ACHN (cell line): ENCODE results near the gene CAMKMT.

Experiments
- DNase-seq: peaks from one replicate; pipeline ENCODE4 v3.0.0-alpha.2; 2015
- in situ Hi-C: cut with HindIII; loops from 2 replicates; pipeline ENCODE4 v1.10.0; 2017; ENCODE audit warnings: low sequenced_read_pairs, low pct_ligation_motif_present, low pct_unique_long_range_greater_than_20kb

Gene CAMKMT

GRCh38 chr2:44655401-44655864 lies 293.7 kb downstream of the CAMKMT start:
- in situ Hi-C loops, result no loop called here
- DNase-seq, result no peak

DNA sequence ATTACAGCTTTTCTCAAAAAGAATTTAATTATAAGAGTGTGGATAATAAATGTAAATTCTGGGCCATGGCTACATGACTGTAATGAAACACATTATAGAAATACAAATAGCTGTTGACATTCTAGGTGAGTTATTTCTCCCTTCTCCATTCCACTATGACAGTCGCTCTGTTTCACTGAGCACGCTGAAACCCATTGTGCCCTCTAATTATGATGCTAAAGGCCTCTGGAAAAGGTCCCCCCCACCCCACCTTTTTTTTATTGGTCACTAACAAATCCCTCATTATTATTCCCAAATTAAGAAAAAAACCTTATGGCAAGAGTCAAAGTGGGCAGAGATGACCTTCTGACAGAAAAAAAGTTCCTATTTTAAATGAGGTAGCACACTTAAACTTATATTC lies 294.7 kb downstream of the CAMKMT start:
- in situ Hi-C loops, result no loop called here
- no peak for DNase-seq

GRCh38 chr2:44663471-44664073 lies 301.8 kb downstream of the CAMKMT start:
- no peak for DNase-seq
- in situ Hi-C loops, result no loop called here

DNA sequence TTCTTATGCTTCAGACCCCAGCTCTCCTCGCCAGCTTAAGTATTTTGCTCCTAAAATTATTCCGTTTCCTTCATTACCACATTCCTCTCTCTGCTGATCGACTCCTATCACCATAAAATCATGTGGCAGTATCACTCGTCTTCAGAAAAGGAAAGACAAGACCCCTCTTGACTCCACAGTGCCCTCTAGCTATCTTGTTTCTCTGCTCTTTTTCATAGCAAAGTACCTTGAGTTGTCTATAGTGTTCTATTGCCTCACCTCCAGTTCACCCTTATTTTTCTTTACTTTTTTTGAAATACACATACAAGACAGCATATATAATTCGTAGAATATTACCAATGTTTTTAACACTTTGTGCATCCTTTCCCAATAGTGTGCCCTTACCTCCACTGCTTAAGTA lies 306.6 kb downstream of the CAMKMT start:
- DNase-seq, result peak; percentile 9
- in situ Hi-C loops, result no loop called here

GRCh38 chr2:44671276-44671675 lies 309.5 kb downstream of the CAMKMT start:
- DNase-seq, result no peak
- in situ Hi-C loops, result no loop called here

DNA sequence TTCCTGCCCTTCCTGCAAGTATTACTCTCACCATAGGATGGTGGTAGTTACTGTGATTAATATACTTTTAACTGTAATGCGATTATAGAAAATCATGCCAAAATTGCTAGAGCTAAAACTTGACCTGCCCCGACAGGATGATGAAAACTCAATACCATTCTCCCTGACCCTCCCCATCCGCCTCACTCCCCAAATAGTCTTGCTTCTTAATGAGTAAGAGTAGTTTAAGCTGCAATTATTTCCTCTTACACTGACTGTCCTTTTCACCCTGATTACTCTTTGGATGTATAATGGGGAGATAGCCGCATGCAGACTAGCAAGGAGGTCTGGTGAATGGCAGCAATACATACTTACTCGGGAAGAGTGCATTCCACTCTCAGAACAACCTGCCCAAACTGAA lies 310.2 kb downstream of the CAMKMT start:
- no peak for DNase-seq
- in situ Hi-C loops, result no loop called here

DNA sequence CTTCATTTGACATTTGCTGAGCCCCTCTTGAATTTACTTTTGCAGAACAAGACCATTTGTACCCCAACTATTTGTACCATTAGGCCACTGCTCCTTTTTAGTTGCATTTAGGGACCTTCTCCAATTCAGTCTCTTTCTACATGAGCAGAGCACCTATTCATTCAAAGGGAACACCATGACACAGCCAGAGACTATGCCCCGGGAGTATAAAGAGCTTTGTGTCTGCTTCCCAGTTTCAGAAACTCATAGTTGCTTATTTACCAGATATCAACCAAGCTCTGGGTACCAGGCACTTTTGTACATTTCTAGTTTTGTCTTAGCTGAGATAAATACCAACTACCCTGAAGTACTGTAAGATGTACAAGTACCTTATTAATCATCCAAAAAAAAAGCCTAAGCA lies 310.7 kb downstream of the CAMKMT start:
- DNase-seq, result no peak
- in situ Hi-C loops, result no loop called here

DNA sequence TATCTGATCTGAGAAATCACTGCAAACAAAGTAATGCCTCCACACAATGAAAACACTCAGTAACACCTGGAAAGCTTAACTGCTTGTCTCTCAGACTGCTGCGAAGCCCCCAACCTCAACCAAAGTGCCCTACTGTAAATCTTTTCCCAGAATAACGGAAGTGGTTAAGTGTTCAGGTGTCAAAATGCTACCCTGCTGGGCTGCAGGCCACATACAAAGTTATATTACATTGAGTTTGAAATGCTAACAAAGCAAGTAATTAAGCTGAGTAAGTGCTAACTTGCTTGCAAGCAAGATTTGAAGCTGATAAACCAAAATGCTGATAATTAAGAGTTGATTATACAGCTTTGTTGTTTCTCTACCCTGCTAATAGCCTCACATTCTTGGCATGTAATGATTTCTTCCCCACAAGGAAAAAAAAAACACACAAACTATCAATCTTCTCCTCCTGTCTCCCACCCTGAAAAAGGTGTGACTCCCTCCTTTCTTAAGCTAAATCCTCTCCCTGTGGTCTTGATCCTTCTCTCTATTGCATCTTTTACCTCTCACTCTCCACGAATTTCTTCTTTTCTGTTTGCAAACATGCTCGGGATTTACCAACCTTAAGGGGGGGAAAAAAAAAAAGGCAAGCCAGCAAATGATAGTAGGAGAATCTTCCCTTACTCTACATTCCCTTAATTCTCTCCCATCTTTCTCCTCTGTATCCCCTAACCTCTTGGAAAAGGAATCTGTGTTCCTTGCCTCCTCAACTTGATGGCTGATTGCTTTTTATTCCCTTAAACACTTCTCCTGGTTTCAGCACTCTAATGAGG lies 312.9 kb downstream of the CAMKMT start:
- no peak for DNase-seq
- in situ Hi-C loops, result no loop called here

- DNase-seq, result no peak
- in situ Hi-C loops, result no loop called here
Observed at GRCh38 chr2:44676379-44676778, 314.6 kb downstream of the CAMKMT start.

GRCh38 chr2:44679584-44679983 lies 317.8 kb downstream of the CAMKMT start:
- DNase-seq, result no peak
- in situ Hi-C loops, result no loop called here

DNA sequence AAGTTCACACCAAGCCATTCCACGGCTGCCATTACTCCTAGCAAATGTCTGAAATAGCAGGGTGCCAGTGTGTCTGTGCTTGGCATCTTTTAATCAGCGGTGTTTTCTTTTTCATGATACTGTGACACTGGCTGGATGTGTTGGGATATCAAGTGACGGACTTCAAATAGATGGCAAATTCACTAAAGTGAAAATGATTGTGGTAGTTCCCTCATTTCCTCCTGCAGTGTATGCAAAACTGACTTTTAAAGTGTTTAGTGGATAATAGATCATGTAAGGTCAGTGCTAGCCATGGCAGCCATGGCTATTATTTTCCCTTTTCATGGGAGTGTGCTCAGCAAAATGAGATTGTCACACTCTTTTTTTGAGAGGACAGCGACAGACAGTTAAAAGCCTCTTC lies 318.2 kb downstream of the CAMKMT start:
- in situ Hi-C loops, result no loop called here
- no peak for DNase-seq

DNA sequence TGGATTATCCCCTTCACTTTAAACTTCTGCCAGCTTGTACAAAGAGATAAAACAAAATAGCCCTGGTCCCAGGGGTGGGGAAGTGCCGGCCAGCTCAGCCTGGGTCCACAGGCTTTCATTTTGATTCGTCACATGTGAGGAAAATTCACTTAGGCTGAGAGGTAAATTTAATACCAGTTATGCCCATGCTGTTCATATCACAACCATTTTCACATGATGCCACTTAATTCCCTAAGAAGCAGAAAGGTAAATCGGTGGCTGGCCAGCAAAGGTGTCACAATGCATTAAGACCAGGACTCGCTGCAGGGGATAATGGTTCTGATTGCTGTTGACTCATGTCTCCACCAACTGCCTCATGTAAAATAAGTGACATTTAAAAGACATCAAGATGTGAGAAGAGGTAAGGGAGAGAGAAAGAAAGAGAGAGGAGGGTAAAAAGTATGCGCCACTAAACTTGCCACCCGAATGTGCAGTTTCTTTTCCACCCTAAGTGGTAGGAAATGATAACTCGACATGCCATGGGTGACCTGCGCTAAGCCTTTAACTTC lies 318.8 kb downstream of the CAMKMT start:
- in situ Hi-C loops, result no loop called here
- DNase-seq, result no peak

DNA sequence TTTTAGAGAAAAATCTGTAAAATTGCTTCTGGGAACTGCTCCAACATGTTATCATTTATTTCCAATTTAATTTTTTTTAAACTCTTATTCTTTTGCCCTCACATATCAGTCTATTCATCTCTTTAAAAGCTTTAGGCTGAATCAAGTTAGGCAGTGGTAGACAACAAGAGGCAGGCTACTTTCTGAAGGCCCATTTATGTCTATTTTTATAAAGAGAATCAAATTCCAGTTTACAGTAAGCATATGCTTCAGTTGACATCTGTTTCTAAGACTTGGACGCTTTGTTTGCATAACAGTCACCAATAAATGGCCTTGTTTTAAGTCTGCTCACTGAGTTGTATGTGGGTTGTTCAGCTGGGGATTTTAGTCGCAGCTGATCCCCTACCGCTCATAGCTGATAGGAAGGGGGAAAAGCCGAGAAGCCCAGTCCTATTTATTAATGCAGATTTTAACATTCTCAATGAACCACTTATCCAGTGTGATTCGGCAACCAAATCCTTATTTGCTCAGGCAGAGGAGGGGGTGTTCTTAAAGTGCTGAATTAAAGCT lies 319.3 kb downstream of the CAMKMT start:
- no peak for DNase-seq
- in situ Hi-C loops, result no loop called here

DNA sequence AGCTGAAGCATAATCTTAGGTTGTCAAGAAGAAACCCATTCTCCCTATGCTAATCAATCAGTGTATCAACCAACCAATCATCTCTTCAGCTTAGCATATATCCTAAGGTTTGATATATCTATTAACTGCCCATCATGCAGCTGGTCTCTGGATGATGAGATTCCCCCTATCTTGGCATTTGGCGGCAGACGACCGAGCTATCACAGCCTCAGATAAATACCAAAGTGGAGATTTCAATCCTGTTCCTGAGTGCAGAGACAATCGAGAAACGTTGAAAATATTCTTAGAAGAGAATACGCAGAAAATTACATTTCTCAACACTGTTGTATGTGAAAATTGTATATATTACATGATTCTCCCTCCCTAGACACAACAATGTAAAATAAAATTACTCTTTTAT lies 320.7 kb downstream of the CAMKMT start:
- in situ Hi-C loops, result no loop called here
- no peak for DNase-seq

GRCh38 chr2:44684559-44684958 lies 322.8 kb downstream of the CAMKMT start:
- DNase-seq, result no peak
- in situ Hi-C loops, result no loop called here

GRCh38 chr2:44686561-44686960 lies 324.8 kb downstream of the CAMKMT start:
- in situ Hi-C loops, result no loop called here
- DNase-seq, result peak; percentile 38

GRCh38 chr2:44687686-44688455 lies 326.1 kb downstream of the CAMKMT start:
- in situ Hi-C loops, result no loop called here
- no peak for DNase-seq

DNA sequence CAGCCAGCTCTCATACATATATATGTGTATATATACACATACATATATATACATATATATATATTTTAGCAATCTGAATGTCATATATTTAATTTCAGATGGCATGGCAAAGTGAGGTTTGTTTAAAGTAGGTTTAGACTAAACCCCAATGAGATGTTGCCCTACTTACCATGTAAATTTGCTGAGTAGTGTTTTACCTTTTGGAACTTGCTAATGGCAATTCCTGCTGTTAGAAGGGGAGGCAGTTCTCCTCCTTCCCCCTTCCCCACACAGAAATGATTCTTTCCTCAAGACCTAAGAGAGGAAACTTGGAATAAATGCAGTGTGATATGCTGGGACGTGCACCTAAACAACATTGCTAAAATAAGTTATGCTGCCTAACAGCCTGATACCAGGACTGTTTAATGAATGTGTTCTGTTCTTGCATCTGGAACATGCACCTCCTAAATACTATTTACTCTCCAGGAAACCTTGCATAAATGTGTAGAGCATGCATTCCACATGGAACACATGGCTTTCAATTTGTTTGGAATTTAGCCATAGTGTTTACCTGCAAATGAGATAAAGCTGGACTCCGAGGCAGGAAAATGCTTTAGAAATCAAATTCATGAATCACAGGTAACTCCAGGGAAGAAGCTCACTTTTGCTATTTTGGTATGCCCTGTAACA lies 326.8 kb downstream of the CAMKMT start:
- in situ Hi-C loops, result no loop called here
- no peak for DNase-seq
